ENCODE results near the gene SNX33. TPM values are rescaled to one million over a fixed set of nuclear protein-coding genes. Genes with fewer than 3 reads are reported as not detected.
"Not testable (repeated sequence)": the region's sequence is repeated elsewhere in the genome, so short reads cannot be mapped to it uniquely, and the experiment has no call there.

SNX33 gene
- total RNA-seq, 2 experiments from 2014 or later = 1.7 to 1.8 TPM

DNA sequence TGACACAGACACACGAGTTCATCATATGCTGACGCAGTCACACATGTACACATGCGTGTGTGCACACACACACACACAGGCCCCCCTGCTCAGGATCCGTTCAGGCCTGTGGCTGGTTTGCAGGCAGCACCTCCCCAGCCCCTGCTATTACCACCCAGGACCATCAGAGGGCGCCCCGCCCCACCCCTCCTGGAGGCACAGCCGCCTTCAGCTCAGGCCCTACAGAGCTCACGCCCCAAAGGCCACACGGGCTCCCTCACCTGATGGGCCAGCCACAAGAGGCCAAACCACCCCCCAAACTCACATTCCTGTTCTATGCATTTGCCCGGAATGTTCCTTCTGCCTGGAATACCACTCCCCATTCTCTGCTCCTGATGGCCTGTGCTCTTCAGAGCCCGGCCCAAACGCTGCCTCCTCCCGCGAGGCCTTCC is 38.5 kb downstream of the SNX33 start:
- H3K27me3 Mint-ChIP-seq; H3K9me3 Mint-ChIP-seq; H3K4me3 Mint-ChIP-seq; H3K4me1 Mint-ChIP-seq (ENCODE audit: low read depth); POLR2A ChIA-PET; H3K27ac Mint-ChIP-seq; intact Hi-C loops (cut with micrococcal nuclease); H3K36me3 Mint-ChIP-seq (ENCODE audit: low read depth): not testable (repeated sequence)
- CTCF ChIA-PET = interaction anchor here (0.5 to 3.0 kb wide), 15 partner anchors 9 to 453 kb away, joined by 3 to 14 read pairs (median 3); partner anchors contain the start of gene SIN3A
- DNase-seq = peak; percentile 91
- TF ChIP-seq, protein P1, sequence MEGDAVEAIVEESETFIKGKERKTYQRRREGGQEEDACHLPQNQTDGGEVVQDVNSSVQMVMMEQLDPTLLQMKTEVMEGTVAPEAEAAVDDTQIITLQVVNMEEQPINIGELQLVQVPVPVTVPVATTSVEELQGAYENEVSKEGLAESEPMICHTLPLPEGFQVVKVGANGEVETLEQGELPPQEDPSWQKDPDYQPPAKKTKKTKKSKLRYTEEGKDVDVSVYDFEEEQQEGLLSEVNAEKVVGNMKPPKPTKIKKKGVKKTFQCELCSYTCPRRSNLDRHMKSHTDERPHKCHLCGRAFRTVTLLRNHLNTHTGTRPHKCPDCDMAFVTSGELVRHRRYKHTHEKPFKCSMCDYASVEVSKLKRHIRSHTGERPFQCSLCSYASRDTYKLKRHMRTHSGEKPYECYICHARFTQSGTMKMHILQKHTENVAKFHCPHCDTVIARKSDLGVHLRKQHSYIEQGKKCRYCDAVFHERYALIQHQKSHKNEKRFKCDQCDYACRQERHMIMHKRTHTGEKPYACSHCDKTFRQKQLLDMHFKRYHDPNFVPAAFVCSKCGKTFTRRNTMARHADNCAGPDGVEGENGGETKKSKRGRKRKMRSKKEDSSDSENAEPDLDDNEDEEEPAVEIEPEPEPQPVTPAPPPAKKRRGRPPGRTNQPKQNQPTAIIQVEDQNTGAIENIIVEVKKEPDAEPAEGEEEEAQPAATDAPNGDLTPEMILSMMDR (IDR thresholded peaks at IDR 0.05) = peak; percentile 74
- ATAC-seq = peak; percentile 92

- ATAC-seq (no peak), DNase-seq (no peak)
- no peak overlapping the region for H3K27ac Mint-ChIP-seq
- H3K9me3 Mint-ChIP-seq = no peaks in the 10 kb centered on the region
- TF ChIP-seq, protein P1 (IDR thresholded peaks at IDR 0.05) = no peak
- no peak overlapping the region for H3K4me3 Mint-ChIP-seq
- no peaks in the 10 kb centered on the region for H3K36me3 Mint-ChIP-seq (ENCODE audit: low read depth)
- ChIA-PET POLR2A (no interaction called here), CTCF (interaction anchor here (0.8 kb wide), 1 partner anchor 114 kb away, joined by 5 read pairs; no protein-coding TSS in a partner anchor)
- intact Hi-C loops (cut with micrococcal nuclease) = no loop called here
- H3K4me1 Mint-ChIP-seq (ENCODE audit: low read depth) = peaks cover 3% of the 10 kb centered on the region
- peaks cover 4% of the 10 kb centered on the region for H3K27me3 Mint-ChIP-seq
Measured at GRCh38 chr15:75687486-75688277, 40.0 kb downstream of the SNX33 start.

GRCh38 chr15:75688278-75688557 is 40.5 kb downstream of the SNX33 start:
- ChIA-PET CTCF (no interaction called here), POLR2A (interaction anchor here (0.6 kb wide), 1 partner anchor 19 kb away, joined by 3 read pairs; no protein-coding TSS in a partner anchor)

GRCh38 chr15:75688831-75689230 is 41.1 kb downstream of the SNX33 start:
- no peaks in the 10 kb centered on the region for H3K9me3 Mint-ChIP-seq
- ChIA-PET POLR2A (interaction anchor here (0.6 kb wide), 1 partner anchor 18 kb away, joined by 3 read pairs; no protein-coding TSS in a partner anchor), CTCF (no interaction called here)
- H3K36me3 Mint-ChIP-seq (ENCODE audit: low read depth) = no peaks in the 10 kb centered on the region
- no peak overlapping the region for H3K27ac Mint-ChIP-seq
- DNase-seq (no peak), ATAC-seq (no peak)
- peaks cover 7% of the 10 kb centered on the region for H3K27me3 Mint-ChIP-seq
- TF ChIP-seq, protein P1 (IDR thresholded peaks at IDR 0.05) = no peak
- intact Hi-C loops (cut with micrococcal nuclease) = no loop called here
- H3K4me3 Mint-ChIP-seq = no peak overlapping the region
- H3K4me1 Mint-ChIP-seq (ENCODE audit: low read depth) = peaks cover 3% of the 10 kb centered on the region

More at GRCh38 chr15:75688278-75688557, 40.5 kb downstream of the SNX33 start:
- H3K4me3 Mint-ChIP-seq = no peak overlapping the region
- peaks cover 7% of the 10 kb centered on the region for H3K27me3 Mint-ChIP-seq
- H3K27ac Mint-ChIP-seq = no peak overlapping the region
- no peak for ATAC-seq
- H3K9me3 Mint-ChIP-seq = no peaks in the 10 kb centered on the region
- intact Hi-C loops (cut with micrococcal nuclease) = no loop called here
- no peaks in the 10 kb centered on the region for H3K36me3 Mint-ChIP-seq (ENCODE audit: low read depth)
- H3K4me1 Mint-ChIP-seq (ENCODE audit: low read depth) = peaks cover 3% of the 10 kb centered on the region
- TF ChIP-seq, protein P1 (IDR thresholded peaks at IDR 0.05) = no peak
- DNase-seq = no peak

DNA sequence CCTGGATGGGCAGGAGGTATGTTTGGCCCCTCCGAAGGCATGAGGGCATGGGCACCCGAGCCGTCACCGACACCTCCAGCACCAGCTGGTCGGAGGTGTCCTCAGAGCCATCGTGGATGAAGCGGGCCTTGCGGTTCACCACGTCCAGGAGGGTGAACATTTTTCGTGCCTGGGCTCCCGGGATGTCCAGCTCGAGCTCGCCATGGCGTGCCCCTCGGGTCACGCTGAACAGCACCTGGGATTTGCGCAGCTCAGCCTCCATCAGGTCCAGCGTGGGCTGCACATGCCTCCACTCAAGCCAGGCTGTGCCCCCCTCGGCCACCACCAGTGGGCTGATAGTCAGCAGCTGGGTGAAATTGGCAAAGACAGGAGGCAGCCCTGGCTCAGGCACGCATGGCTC is 41.7 kb downstream of the SNX33 start:
- H3K27ac Mint-ChIP-seq; ATAC-seq; POLR2A ChIA-PET; H3K4me3 Mint-ChIP-seq; H3K36me3 Mint-ChIP-seq (ENCODE audit: low read depth); H3K27me3 Mint-ChIP-seq; H3K4me1 Mint-ChIP-seq (ENCODE audit: low read depth); DNase-seq; CTCF ChIA-PET; H3K9me3 Mint-ChIP-seq; intact Hi-C loops (cut with micrococcal nuclease): not testable (repeated sequence)

DNA sequence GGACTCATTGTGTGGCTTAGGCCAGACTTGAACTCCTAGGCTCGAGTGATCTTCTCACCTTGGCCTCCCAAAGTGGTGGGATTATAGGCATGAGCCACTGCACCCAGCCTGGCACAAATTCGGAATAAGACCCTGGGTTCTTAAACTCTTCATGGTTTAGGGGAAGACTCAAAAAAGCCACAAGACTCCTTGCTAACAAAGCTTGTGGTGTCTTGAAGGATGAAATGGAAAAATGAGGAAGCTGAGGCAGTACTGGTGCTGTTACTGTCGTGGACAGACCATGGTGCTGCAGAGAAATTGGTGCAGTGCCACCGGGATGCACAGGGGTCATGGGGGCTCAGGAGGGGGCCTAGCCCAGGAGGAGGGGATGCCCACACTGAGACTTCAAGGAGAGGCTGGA is 44.6 kb downstream of the SNX33 start:
- H3K4me1 Mint-ChIP-seq (ENCODE audit: low read depth) = peaks cover 14% of the 10 kb centered on the region
- H3K9me3 Mint-ChIP-seq; H3K36me3 Mint-ChIP-seq (ENCODE audit: low read depth); POLR2A ChIA-PET; DNase-seq; intact Hi-C loops (cut with micrococcal nuclease); H3K4me3 Mint-ChIP-seq; H3K27me3 Mint-ChIP-seq; CTCF ChIA-PET; H3K27ac Mint-ChIP-seq; ATAC-seq: not testable (repeated sequence)

DNA sequence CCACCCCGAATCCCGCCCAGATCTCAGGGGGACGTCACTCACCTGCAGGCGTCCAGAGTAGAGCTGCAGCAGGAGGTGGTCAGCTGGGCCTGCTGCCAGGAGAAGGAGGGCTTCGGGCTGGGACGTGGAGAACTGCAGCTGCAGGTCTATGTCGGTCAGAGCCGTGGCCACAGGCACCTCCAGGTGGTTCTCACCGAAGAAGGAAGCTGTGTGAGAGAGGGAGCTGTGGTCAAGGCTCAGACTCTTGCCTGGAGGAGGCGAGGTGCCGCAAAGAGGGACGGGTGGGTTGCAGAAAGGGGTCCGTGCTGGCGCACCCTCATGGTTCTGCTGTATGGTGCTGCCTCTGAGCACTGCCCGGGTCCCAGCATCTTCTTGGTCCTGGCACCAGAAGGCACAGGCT is 45.3 kb downstream of the SNX33 start:
- H3K36me3 Mint-ChIP-seq (ENCODE audit: low read depth); H3K27me3 Mint-ChIP-seq; POLR2A ChIA-PET; H3K9me3 Mint-ChIP-seq; intact Hi-C loops (cut with micrococcal nuclease); H3K27ac Mint-ChIP-seq; H3K4me3 Mint-ChIP-seq; DNase-seq; ATAC-seq: not testable (repeated sequence)
- CTCF ChIA-PET = interaction anchor here (0.8 kb wide), 1 partner anchor 109 kb away, joined by 4 read pairs; no protein-coding TSS in a partner anchor
- H3K4me1 Mint-ChIP-seq (ENCODE audit: low read depth) = peaks cover 14% of the 10 kb centered on the region

Measured in activated CD8-positive, alpha-beta T cell treated with anti-CD3 and anti-CD28 coated beads for 36 hours (primary cell).